IMR-90 (cell line): ENCODE results near the gene TPP2. TPM values are rescaled to one million over a fixed set of nuclear protein-coding genes. Genes with fewer than 3 reads are reported as not detected.
A peak's percentile ranks its signal among the peaks of the same experiment; 100 is the strongest.

Source experiments
- ATAC-seq: fragments of 200-7000 bp; cut with Tn5 transposase; 2 replicates; pipeline ENCODE4 v1.9.1; 2020; ENCODE audit warnings: low read depth, mild to moderate bottlenecking, moderate library complexity
- BruUV-seq: library from RNA; stranded (reverse); fragments of 400-500 nt; replicated peaks from 2 replicates; lab custom pipeline; 2021; lab: Mats Ljungman, UMichigan
- CTCF ChIA-PET: fragments of 300-600 bp; formaldehyde crosslinking; extraction: SDS; loops from one replicate; lab custom pipeline; 2021; ENCODE audit warnings: antibody characterized with exemption; lab: Yijun Ruan, JAX
- POLR2A ChIA-PET: fragments of 300-600 bp; sonication (Branson Sonifier 250); formaldehyde crosslinking; loops from one replicate; lab custom pipeline; 2022; ENCODE audit warnings: antibody characterized with exemption; ENCODE audit not compliant: unreplicated experiment; lab: Charles Lee
- DNase-seq: peaks from one replicate; pipeline ENCODE4 v3.0.0; 2013
- H2AFZ ChIP-seq: replicated peaks from 2 replicates; pipeline ENCODE3; 2013; ENCODE audit warnings: low read length, mild to moderate bottlenecking; ENCODE audit not compliant: poor library complexity
- H2AK5ac ChIP-seq: 2 replicates; pipeline ENCODE4 v1.6.1; 2013; ENCODE audit warnings: low read depth, low read length, inconsistent platforms
- H2AK9ac ChIP-seq: replicated peaks from 2 replicates; pipeline ENCODE3; 2013; ENCODE audit warnings: mild to moderate bottlenecking, low read depth, low read length, moderate library complexity; ENCODE audit not compliant: poor library complexity
- H2BK120ac ChIP-seq: 2 replicates; pipeline ENCODE4 v1.6.1; 2013; ENCODE audit warnings: low read depth, low read length, inconsistent platforms
- H2BK15ac ChIP-seq: 3 replicates; pipeline ENCODE4 v1.6.1; 2013; ENCODE audit warnings: low read depth, low read length, inconsistent platforms
- H2BK20ac ChIP-seq: 2 replicates; pipeline ENCODE4 v1.6.1; 2013; ENCODE audit warnings: low read depth, mild to moderate bottlenecking, inconsistent platforms, low read length, moderate library complexity
- H2BK5ac ChIP-seq: 2 replicates; pipeline ENCODE4 v1.6.1; 2013; ENCODE audit warnings: mild to moderate bottlenecking, low read depth, low read length, inconsistent platforms; ENCODE audit not compliant: poor library complexity, severe bottlenecking
- H3K14ac ChIP-seq: replicated peaks from 2 replicates; pipeline ENCODE4 v1.6.1; 2013; ENCODE audit warnings: low read depth, low read length, inconsistent platforms
- H3K18ac ChIP-seq: 2 replicates; pipeline ENCODE4 v1.6.1; 2013; ENCODE audit warnings: low read depth, low read length, control low read depth
- H3K23ac ChIP-seq: 2 replicates; pipeline ENCODE4 v1.6.1; 2013; ENCODE audit warnings: low read depth, low read length, inconsistent platforms
- H3K27ac ChIP-seq: 2 replicates; pipeline ENCODE4 v1.5.1; 2013; ENCODE audit warnings: mild to moderate bottlenecking, control low read depth, low read length; ENCODE audit not compliant: insufficient read depth
- H3K27me3 ChIP-seq: 2 replicates; pipeline ENCODE4 v1.6.1; 2013; ENCODE audit warnings: low read length; ENCODE audit not compliant: control insufficient read depth, insufficient read depth
- H3K36me3 ChIP-seq: 2 replicates; pipeline ENCODE4 v1.6.1; 2013; ENCODE audit warnings: low read length, mixed read lengths; ENCODE audit not compliant: control insufficient read depth, insufficient read depth
- H3K4ac ChIP-seq: 2 replicates; pipeline ENCODE4 v1.6.1; 2013; ENCODE audit warnings: low read depth, low read length, inconsistent platforms
- H3K4me1 ChIP-seq: 2 replicates; pipeline ENCODE4 v1.6.1; 2013; ENCODE audit warnings: low read length, mixed read lengths; ENCODE audit not compliant: control insufficient read depth, insufficient read depth
- H3K4me2 ChIP-seq: 2 replicates; pipeline ENCODE4 v1.6.1; 2013; ENCODE audit warnings: low read depth, mild to moderate bottlenecking, control low read depth, low read length, moderate library complexity
- H3K4me3 ChIP-seq: 2 replicates; pipeline ENCODE4 v1.5.1; 2013; ENCODE audit warnings: low read depth, mild to moderate bottlenecking, control low read depth, low read length, moderate library complexity; ENCODE audit not compliant: insufficient read depth
- H3K56ac ChIP-seq: 2 replicates; pipeline ENCODE4 v1.6.1; 2013; ENCODE audit warnings: low read length, inconsistent platforms; ENCODE audit not compliant: insufficient read depth; ENCODE audit errors: extremely low read depth
- H3K79me1 ChIP-seq, 2 experiments: 2 replicates each; pipeline ENCODE4 v1.6.1; 2013; ENCODE audit warnings: low read length in 2 of 2, inconsistent platforms in 1 of 2, low read depth in 1 of 2
- H3K9ac ChIP-seq: 2 replicates; pipeline ENCODE4 v1.6.1; 2013; ENCODE audit warnings: low read depth, low read length, control low read depth
- H3K9me1 ChIP-seq: 2 replicates; pipeline ENCODE4 v1.6.1; 2013; ENCODE audit warnings: low read length, inconsistent platforms; ENCODE audit not compliant: insufficient read depth
- H3K9me3 ChIP-seq: 2 replicates; pipeline ENCODE4 v1.6.1; 2013; ENCODE audit warnings: low read length; ENCODE audit not compliant: control insufficient read depth, insufficient read depth
- H4K20me1 ChIP-seq: 2 replicates; pipeline ENCODE4 v1.6.1; 2013; ENCODE audit warnings: low read length, inconsistent platforms; ENCODE audit not compliant: insufficient read depth
- H4K5ac ChIP-seq: 2 replicates; pipeline ENCODE4 v1.6.1; 2013; ENCODE audit warnings: mild to moderate bottlenecking, low read depth, low read length, control low read depth
- H4K8ac ChIP-seq, 2 experiments: 2 replicates each; pipeline ENCODE4 v1.6.1; 2013; ENCODE audit warnings: low read depth in 2 of 2, low read length in 2 of 2, control low read depth in 1 of 2, inconsistent platforms in 1 of 2
- H4K91ac ChIP-seq: 2 replicates; pipeline ENCODE4 v1.6.1; 2013; ENCODE audit warnings: low read depth, low read length, inconsistent platforms; ENCODE audit not compliant: insufficient read depth
- BHLHE40 ChIP-seq: fragments of 150-350 bp; IDR thresholded peaks from 2 replicates; pipeline ENCODE4 v1.6.1; 2016; ENCODE audit warnings: mild to moderate bottlenecking, low read depth, low read length
- CHD1 ChIP-seq: IDR thresholded peaks from 2 replicates; pipeline ENCODE4 v1.6.1; 2012; ENCODE audit warnings: low read depth, low read length, improper control_type of control experiment
- NFE2L2 ChIP-seq: fragments of 150-350 bp; IDR thresholded peaks from 2 replicates; pipeline ENCODE4 v1.6.1; 2016; ENCODE audit warnings: low read depth, mild to moderate bottlenecking, low read length
- POLR2A ChIP-seq: IDR thresholded peaks from 2 replicates; pipeline ENCODE4 v1.6.1; 2012; ENCODE audit warnings: mild to moderate bottlenecking, low read depth, low read length
- RAD21 ChIP-seq: IDR thresholded peaks from 2 replicates; pipeline ENCODE4 v1.6.1; 2012; ENCODE audit warnings: low read length, improper control_type of control experiment
- RCOR1 ChIP-seq: IDR thresholded peaks from 2 replicates; pipeline ENCODE4 v1.6.1; 2012; ENCODE audit warnings: mild to moderate bottlenecking, low read length, improper control_type of control experiment; ENCODE audit not compliant: insufficient replicate concordance
- RFX5 ChIP-seq: IDR thresholded peaks from 2 replicates; pipeline ENCODE4 v1.8.0; 2012; ENCODE audit warnings: low read depth, mild to moderate bottlenecking, low read length, moderate library complexity
- WGBS, 2 experiments: methylation state at CpG; one replicate each; pipeline versions ENCODE4 v1.1.5 to v1.1.7; 2013; ENCODE audit warnings: missing lambda C conversion rate in 2 of 2; ENCODE audit not compliant: insufficient read length in 1 of 2; ENCODE audit errors: extremely low coverage in 2 of 2; 5-methylcytosine and 5-hydroxymethylcytosine counted together
- dilution Hi-C: fragments of 300-500 bp; cut with HindIII; formaldehyde crosslinking; loops from one replicate; pipeline ENCODE4 v1.14.3; 2018; ENCODE audit warnings: low sequenced_read_pairs; ENCODE audit not compliant: unreplicated experiment
- in situ Hi-C: fragments of 300-500 bp; cut with MboI; formaldehyde crosslinking; loops from 3 replicates; pipeline ENCODE4 v1.14.3; 2019; ENCODE audit warnings: low sequenced_read_pairs, inconsistent platforms, mixed read lengths
- intact Hi-C: fragments of 100-400 bp; cut with micrococcal nuclease; formaldehyde crosslinking; loops from 2 replicates; pipeline ENCODE4 v1.10.0; 2022
- polyA plus RNA-seq, 3 experiments: library from polyadenylated mRNA; depleted of rRNA; stranded (reverse); fragments of >200 nt; gene quantifications; 2 replicates each; pipeline ENCODE4 v1.2.3, GENCODE V29; 2012; ENCODE audit warnings: low replicate concordance in 1 of 3
- total RNA-seq: library from RNA; depleted of rRNA; stranded (reverse); fragments of >200 nt; gene quantifications from 2 replicates; pipeline ENCODE4 v1.2.3, GENCODE V29; 2012
- TF ChIP-seq, protein P1 (sequence below): fragments of 150-350 bp; IDR thresholded peaks from 2 replicates; pipeline ENCODE4 v1.6.1; 2017; ENCODE audit warnings: mild to moderate bottlenecking, antibody characterized with exemption, low read length, low read depth

TPP2 gene
- total and polyA plus RNA-seq, 2 of the 4 experiments (the other 2 are of a cell fraction), result 27.6 to 52.9 TPM

DNA sequence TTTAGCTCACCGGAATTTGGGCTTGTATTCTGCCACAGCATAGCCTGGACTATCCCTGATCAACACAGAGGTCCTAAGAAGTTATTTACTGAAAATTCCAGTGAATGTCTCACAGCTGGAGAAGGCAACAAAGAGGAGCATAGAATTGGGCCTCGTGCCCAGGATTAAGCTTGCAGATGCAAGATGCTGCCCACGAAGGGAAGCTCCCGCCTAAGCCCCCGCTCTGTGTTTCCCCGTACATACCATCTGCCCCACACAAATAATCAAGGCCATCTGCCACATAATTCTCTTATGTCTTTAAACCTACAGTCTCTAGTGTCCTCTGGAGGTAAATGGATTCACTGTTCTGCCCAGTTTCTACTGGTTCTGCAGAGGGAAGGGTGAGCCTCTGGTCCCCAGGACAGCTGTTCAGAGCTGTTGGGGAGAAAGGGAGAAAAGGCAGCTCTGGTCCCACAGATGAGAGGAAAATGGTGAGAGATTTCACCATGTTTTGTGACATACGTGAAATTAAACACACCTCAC, 7.4 kb upstream of the TPP2 start:
- in situ Hi-C loops (no loop called here), dilution Hi-C loops (no loop called here), intact Hi-C loops (no loop called here)
- Histone ChIP-seq H3K56ac (no peak overlapping the region), H3K23ac (no peak overlapping the region), H3K14ac (no peak overlapping the region), H3K9ac (no peak overlapping the region), H3K36me3 (no peaks in the 10 kb centered on the region), H3K4me1 (0 out of 2 replicates have a peak, but pooled peaks cover 2% of the 10 kb centered on the region), H4K8ac (no peak overlapping the region), H3K4me2 (no peak overlapping the region), H3K4me3 (no peak overlapping the region), H3K9me1 (no peaks in the 10 kb centered on the region), H2AFZ (no peak overlapping the region), H3K79me1 (no peaks in the 10 kb centered on the region), H4K20me1 (no peaks in the 10 kb centered on the region), H2BK15ac (no peak overlapping the region), H2BK120ac (no peak overlapping the region), H3K27ac (no peak overlapping the region), H2BK20ac (no peak overlapping the region), H3K27me3 (peaks cover 9% of the 10 kb centered on the region; the same call in 1 of the 2 replicates), H3K18ac (no peak overlapping the region), H4K91ac (no peak overlapping the region), H4K5ac (no peak overlapping the region), H2BK5ac (no peak overlapping the region), H3K4ac (no peak overlapping the region), H3K9me3 (no peaks in the 10 kb centered on the region), H2AK5ac (no peak overlapping the region), H2AK9ac (no peak overlapping the region)
- peak; percentile 16 for DNase-seq
- no peak for ATAC-seq
- BruUV-seq, result no TSS peak
- no CpG with 5 or more reads among the region's 7 CpGs for WGBS, 2 experiments
- TF ChIP-seq RAD21, result no peak
- TF ChIP-seq NFE2L2, result no peak
- TF ChIP-seq POLR2A, result no peak
- no peak for TF ChIP-seq RCOR1
- TF ChIP-seq, protein P1, sequence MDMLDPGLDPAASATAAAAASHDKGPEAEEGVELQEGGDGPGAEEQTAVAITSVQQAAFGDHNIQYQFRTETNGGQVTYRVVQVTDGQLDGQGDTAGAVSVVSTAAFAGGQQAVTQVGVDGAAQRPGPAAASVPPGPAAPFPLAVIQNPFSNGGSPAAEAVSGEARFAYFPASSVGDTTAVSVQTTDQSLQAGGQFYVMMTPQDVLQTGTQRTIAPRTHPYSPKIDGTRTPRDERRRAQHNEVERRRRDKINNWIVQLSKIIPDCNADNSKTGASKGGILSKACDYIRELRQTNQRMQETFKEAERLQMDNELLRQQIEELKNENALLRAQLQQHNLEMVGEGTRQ, result no peak
- TF ChIP-seq RFX5, result no peak
- no peak for TF ChIP-seq CHD1
- no peak for TF ChIP-seq BHLHE40
- POLR2A ChIA-PET, result no interaction called here
- CTCF ChIA-PET, result interaction anchor here (0.6 kb wide), 2 partner anchors 93 to 126 kb away, joined by 3 read pairs; no protein-coding TSS in a partner anchor
